Mucosa of descending colon (tissue), 3 donors: ENCODE results near the gene BTBD1. TPM values are rescaled to one million over a fixed set of nuclear protein-coding genes. Genes with fewer than 3 reads are reported as not detected.

Experiments used
- ATAC-seq: fragments of 200-7000 bp; cut with Tn5 transposase; one replicate; pipeline ENCODE4 v1.9.1; 2020; ENCODE audit warnings: mild to moderate bottlenecking, moderate library complexity
- DNase-seq, 3 donors: peaks; one replicate each; pipeline ENCODE4 v3.0.0-alpha.2; 2020
- H3K36me3 ChIP-seq: fragments of 200-600 bp; one replicate; pipeline ENCODE4 v1.8.0; 2021; ENCODE audit warnings: low read depth, mild to moderate bottlenecking
- H3K4me1 ChIP-seq: fragments of 200-600 bp; one replicate; pipeline ENCODE4 v1.8.0; 2021; ENCODE audit warnings: low read depth, mild to moderate bottlenecking
- H3K4me3 ChIP-seq: fragments of 200-600 bp; one replicate; pipeline ENCODE4 v1.8.0; 2021; ENCODE audit warnings: mild to moderate bottlenecking
- H3K9me3 ChIP-seq: fragments of 200-600 bp; one replicate; pipeline ENCODE4 v1.8.0; 2021; ENCODE audit warnings: mild to moderate bottlenecking
- intact Hi-C, 2 donors: fragments of 100-400 bp; cut with DNase I in 1 of 2; cut with micrococcal nuclease in 1 of 2; formaldehyde crosslinking; loops; one replicate each; pipeline versions ENCODE4 v1.11.0 to v1.11.1; 2022; cut with DNase I, micrococcal nuclease
- microRNA-seq: library from miRNA; unstranded; fragments of <30 nt; microRNA quantifications from one replicate; pipeline ENCODE4, GENCODE V29; 2019
- total RNA-seq, 3 donors: library from RNA; stranded (reverse); fragmentation: NEBNext Ultra II Directional in 2 of 3; extraction: Animal tissue kit (Norgen Biotek cat#: 25700) in 2 of 3; gene quantifications; one replicate each; pipeline versions ENCODE4 v1.2.1 to v1.2.4, GENCODE V29; 2021 to 2023
- TF ChIP-seq, protein P1 (sequence below): fragments of 200-600 bp; IDR thresholded peaks from one replicate; pipeline ENCODE4 v1.8.0; 2022; ENCODE audit warnings: antibody characterized with exemption, mild to moderate bottlenecking
- donor health status: DM: no; HTN: no; CAD: no; lungs with moderate emphysema.
- donor health status: DM: no; HTN: no; CAD: no.
- donor health status: DM: no; HTN: yes; CAD: no.

Gene BTBD1
- total RNA-seq, 3 donors from 2014 or later, result 50.9 to 57.8 (median 53.7) TPM

DNA sequence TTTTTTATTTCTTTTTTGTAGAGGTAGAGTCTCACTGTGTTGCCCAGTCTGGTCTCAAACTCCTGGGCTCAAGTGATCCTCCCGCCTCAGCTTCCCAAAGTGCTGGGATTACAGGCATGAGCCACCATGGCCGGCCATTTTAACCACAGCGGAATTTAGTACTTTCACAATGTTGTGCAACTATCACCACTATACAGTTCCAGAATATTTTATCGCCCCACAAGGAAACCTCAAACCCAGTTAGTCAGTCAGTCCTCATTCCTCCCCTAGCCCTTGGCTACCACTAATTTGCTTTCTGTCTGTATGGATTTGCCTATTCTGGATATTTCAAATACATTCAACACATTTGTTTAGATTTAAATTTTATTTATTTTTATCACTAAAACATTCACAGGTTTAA lies 99.0 kb downstream of the BTBD1 start:
- TF ChIP-seq, protein P1, sequence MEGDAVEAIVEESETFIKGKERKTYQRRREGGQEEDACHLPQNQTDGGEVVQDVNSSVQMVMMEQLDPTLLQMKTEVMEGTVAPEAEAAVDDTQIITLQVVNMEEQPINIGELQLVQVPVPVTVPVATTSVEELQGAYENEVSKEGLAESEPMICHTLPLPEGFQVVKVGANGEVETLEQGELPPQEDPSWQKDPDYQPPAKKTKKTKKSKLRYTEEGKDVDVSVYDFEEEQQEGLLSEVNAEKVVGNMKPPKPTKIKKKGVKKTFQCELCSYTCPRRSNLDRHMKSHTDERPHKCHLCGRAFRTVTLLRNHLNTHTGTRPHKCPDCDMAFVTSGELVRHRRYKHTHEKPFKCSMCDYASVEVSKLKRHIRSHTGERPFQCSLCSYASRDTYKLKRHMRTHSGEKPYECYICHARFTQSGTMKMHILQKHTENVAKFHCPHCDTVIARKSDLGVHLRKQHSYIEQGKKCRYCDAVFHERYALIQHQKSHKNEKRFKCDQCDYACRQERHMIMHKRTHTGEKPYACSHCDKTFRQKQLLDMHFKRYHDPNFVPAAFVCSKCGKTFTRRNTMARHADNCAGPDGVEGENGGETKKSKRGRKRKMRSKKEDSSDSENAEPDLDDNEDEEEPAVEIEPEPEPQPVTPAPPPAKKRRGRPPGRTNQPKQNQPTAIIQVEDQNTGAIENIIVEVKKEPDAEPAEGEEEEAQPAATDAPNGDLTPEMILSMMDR, result no peak
- Histone ChIP-seq H3K4me1 (no peaks in the 10 kb centered on the region), H3K4me3 (no peak overlapping the region), H3K36me3 (no peaks in the 10 kb centered on the region), H3K9me3 (no peaks in the 10 kb centered on the region)
- ATAC-seq (no peak), DNase-seq (no peak)
- intact Hi-C loops, result no loop called here

DNA sequence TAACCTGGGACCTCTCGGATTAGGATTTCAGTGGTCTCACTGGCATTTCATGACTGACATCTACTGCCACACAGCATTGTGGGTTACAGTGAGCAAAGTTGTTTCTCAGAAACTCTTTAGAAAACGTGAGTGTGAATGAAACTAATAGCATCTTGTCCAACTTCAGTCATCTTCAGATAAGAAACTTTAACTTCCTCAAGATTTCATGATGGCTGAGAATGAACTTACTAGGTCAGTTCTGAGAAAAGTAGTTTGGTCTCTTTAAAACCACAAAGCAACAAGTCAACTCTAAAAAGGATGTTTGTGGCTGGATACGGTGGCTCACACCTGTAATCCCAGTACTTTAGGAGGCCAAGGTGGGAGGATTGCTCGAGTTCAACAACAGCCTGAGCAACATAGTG lies 100.4 kb downstream of the BTBD1 start:
- H3K4me1 ChIP-seq, result no peaks in the 10 kb centered on the region
- TF ChIP-seq, protein P1, result no peak
- intact Hi-C loops, result no loop called here

More for the DNA sequence above, 100.4 kb downstream of the BTBD1 start:
- no peaks in the 10 kb centered on the region for H3K36me3 ChIP-seq
- DNase-seq, result no peak
- ATAC-seq, result no peak
- H3K9me3 ChIP-seq, result no peaks in the 10 kb centered on the region
- no peak overlapping the region for H3K4me3 ChIP-seq

Small RNAs within 50 kb of the gene (microRNA-seq; reads per million reads assigned to microRNA genes)
- gene MIR4515, result 0.70 reads per million

Other genes starting within 250 kb of the BTBD1 start
- gene HOMER2, start 114.5 kb downstream of the BTBD1 start, total RNA-seq, result 10 to 100 TPM in 1 of 3 donors, 1 to 10 TPM in 2; 1.9 to 16.3 (median 2.1) TPM
- gene RAMAC, start 81.0 kb downstream of the BTBD1 start, total RNA-seq, result 10 to 100 TPM; 19.5 to 23.9 (median 20.6) TPM
- 10 to 100 TPM; 21.4 to 24.6 (median 23.0) TPM for gene C15orf40, start 55.6 kb downstream of the BTBD1 start, total RNA-seq
- gene TM6SF1, start 40.4 kb upstream of the BTBD1 start, total RNA-seq, result 1 to 10 TPM; 1.2 to 4.9 (median 1.5) TPM
- 10 to 100 TPM in 2 of 3 donors, 1 to 10 TPM in 1; 7.3 to 58.8 (median 14.1) TPM for gene HDGFL3, start 140.6 kb upstream of the BTBD1 start, total RNA-seq
- under 1 TPM in 1 of 3 donors, not detected in 2; 0.16 TPM for gene BNC1, start 217.4 kb upstream of the BTBD1 start, total RNA-seq